DOHH2 (cell line): ENCODE measurements around the gene PPP2R5E.

Experiments used
- CTCF ChIP-seq: fragments of 200-600 bp; sonication (generic); IDR thresholded peaks from one replicate; pipeline ENCODE4 v1.5.1; 2014; ENCODE audit warnings: antibody characterized with exemption, mild to moderate bottlenecking, low read depth, low read length; ENCODE audit not compliant: poor library complexity, severe bottlenecking
- EZH2phosphoT487 ChIP-seq: fragments of 200-600 bp; sonication (generic); IDR thresholded peaks from 2 replicates; pipeline ENCODE4 v1.6.1; 2017; ENCODE audit warnings: borderline replicate concordance, mild to moderate bottlenecking, antibody characterized with exemption, low read length, moderate library complexity, mixed read lengths

GRCh38 chr14:63543826-63544406, 739 bp upstream of the PPP2R5E start:
- TF ChIP-seq CTCF = no peak
- no peak for TF ChIP-seq EZH2phosphoT487
